ENCODE measurements around the gene NAB2.

The NAB2 gene

DNA sequence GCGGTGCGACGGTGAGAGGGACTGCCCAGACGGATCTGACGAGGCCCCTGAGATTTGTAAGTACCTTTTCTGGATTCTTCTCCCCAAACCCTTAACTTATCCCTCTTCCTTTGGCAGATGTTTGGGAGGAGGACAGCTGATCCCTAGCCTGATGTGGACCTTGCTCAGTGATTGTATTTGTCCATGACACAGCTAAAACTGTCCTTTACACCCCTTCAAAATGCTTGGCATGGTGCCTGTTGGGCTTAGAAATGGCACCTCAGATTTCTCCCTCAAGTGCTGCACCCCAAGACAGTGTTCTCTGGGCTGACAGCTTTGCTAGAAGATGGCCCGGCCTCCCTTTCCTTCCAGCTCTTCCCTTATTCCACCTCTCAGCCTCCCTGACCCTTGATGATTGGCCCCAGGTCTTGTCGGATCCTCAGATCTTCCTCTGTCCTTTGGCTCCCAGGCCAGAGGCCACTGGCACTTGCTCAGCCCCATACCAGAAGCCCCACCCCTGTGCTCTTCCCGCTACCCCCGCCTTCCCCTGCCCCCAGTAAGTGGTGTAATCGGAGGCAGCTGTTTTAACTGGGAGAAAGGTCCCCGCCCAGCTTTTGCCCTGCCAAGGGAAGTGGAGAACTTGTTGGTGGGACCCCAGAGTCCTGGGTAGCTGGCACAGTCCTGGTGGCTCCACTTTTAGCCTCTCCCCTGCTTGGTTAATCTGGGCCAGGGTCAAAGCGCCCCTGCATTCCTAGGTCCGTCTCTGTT, 49.8 kb downstream of the NAB2 start:
- no peak for DNase-seq

DNA sequence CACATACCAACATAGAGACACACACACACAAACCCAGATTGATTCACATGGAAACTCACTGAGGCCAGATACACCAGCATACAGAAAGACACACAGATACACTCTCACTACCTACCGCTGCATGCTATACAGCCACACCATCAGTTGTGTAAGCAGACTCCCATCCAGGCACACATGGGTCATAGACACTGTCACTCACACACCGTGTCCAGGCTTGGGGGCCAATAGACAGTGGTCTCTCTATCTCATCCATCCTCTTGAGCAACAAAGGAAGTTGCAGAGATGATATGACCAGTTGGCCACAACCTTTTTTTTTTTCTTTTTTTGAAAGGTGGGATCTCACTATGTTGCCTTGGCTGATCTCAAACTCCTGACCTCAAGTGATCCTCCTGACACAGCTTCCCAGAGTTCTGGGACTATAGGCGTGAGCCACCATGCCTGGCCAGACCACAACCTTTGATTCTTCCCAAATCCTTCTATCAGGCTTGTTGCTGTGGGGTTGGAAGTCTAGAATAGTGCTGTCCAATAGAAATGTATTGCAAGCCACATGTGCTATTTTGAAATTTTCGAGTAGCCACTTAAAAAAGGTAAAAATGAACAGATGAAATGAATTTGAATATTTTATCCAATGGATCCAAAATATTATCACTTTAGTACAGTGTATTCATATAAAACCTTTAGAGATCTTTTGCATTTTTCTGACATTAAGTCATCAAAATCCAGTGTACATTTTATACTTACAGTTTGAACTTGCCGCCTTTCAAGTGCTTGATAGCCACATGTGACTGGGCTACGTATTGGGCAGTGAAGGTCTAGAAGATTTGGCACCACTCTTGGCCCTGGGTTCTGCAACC, 51.1 kb downstream of the NAB2 start:
- no peak for DNase-seq

DNA sequence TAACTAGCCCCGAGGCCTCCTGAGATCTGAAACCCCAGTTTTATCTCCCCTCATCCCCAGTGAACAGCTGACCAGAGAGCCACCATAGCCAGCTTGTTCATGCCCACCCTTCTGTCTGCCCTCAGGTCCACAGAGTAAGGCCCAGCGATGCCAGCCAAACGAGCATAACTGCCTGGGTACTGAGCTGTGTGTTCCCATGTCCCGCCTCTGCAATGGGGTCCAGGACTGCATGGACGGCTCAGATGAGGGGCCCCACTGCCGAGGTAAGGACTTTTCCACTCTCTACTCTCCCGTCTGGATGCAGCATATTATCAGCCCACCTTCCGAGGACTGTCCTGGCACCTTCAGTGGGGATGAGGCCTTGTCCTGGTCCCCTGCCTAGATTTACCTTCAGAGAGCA, 52.3 kb downstream of the NAB2 start:
- DNase-seq, result no peak

DNA sequence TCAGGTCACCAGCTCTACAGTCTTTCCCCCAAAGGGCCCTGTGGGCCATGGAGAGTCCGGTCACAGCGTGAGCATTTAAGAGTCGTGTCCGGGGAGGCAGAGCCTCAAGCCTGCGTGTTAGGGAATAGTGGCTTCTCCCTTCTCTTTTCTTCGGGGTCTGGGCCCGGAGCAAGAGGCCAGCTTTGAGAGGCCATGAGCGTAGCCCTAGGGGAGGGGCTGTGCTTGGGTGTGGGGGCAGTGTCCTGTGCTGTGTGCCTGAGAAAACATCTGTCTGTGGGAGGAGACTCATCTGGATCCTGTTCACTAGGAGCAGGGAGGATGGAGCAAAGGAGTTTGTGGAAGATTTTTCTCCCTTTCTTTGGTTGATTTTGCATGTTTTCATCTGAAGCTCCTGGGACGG, 53.2 kb downstream of the NAB2 start:
- no peak for DNase-seq

DNA sequence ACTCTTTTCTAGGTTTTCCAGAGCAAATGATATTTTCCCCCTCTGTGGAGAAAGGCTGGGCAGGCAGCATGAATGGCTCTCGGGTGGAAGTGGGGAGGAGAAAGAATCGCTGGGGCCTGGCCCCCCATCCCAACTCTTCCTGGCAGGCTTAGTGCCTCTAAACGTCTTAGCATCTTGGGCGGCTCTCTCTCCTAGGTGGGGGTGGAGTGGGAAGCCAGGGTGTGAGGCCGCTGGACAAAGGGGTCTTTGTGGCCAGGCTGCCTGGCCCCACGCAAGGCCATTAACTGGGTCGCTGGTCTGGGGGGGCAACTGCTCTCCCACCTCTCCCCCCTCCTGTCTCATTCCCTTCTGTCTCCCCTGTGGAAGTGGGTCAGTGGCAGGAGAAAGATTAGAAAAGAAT, 53.8 kb downstream of the NAB2 start:
- no peak for DNase-seq

DNA sequence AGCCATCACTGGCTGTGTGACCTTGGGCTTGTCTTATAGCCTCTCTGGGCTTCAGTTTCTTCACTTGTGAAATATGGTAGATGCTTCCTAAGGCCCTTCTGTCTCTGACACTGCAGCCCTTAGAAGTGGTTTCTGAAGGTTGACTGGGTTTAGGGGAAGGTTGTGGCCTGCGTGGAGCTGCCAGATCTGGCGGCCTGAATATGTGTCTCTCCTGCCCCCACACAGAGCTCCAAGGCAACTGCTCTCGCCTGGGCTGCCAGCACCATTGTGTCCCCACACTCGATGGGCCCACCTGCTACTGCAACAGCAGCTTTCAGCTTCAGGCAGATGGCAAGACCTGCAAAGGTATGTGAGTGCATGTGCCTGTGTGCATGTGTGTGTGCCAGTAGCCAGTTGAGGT, 54.5 kb downstream of the NAB2 start:
- no peak for DNase-seq
